HG02870 (cell line): ENCODE measurements around the gene SEC22A.

Experiments
- ATAC-seq: cut with Tn5 transposase; IDR thresholded peaks from one replicate; pipeline ENCODE4 v1.9.1; 2021; ENCODE audit warnings: mild to moderate bottlenecking, moderate library complexity; ENCODE audit not compliant: unreplicated experiment

Gene SEC22A

GRCh38 chr3:123301331-123302184 is 99.8 kb downstream of the SEC22A start:
- ATAC-seq: no peak

GRCh38 chr3:123302961-123303360 is 101.2 kb downstream of the SEC22A start:
- ATAC-seq: no peak

GRCh38 chr3:123303976-123304560 is 102.3 kb downstream of the SEC22A start:
- no peak for ATAC-seq

- ATAC-seq: no peak
Measured at GRCh38 chr3:123305192-123305591, 103.4 kb downstream of the SEC22A start.

- no peak for ATAC-seq
Measured at GRCh38 chr3:123307064-123307463, 105.3 kb downstream of the SEC22A start.

- no peak for ATAC-seq
Measured at GRCh38 chr3:123310186-123310585, 108.4 kb downstream of the SEC22A start.

GRCh38 chr3:123310741-123311140 is 109.0 kb downstream of the SEC22A start:
- no peak for ATAC-seq

GRCh38 chr3:123311201-123311600 is 109.5 kb downstream of the SEC22A start:
- ATAC-seq: no peak

GRCh38 chr3:123312331-123313265 is 110.9 kb downstream of the SEC22A start:
- ATAC-seq: no peak

GRCh38 chr3:123313889-123314288 is 112.1 kb downstream of the SEC22A start:
- no peak for ATAC-seq

GRCh38 chr3:123314359-123315270 is 112.9 kb downstream of the SEC22A start:
- ATAC-seq: no peak

- ATAC-seq: no peak
Measured at GRCh38 chr3:123315271-123315595, 113.5 kb downstream of the SEC22A start.

- ATAC-seq: no peak
Measured at GRCh38 chr3:123317716-123318115, 116.0 kb downstream of the SEC22A start.

- ATAC-seq: no peak
Measured at GRCh38 chr3:123318374-123318773, 116.6 kb downstream of the SEC22A start.

- no peak for ATAC-seq
Measured at GRCh38 chr3:123319760-123320159, 118.0 kb downstream of the SEC22A start.

GRCh38 chr3:123320221-123320620 is 118.5 kb downstream of the SEC22A start:
- no peak for ATAC-seq

GRCh38 chr3:123321806-123322205 is 120.1 kb downstream of the SEC22A start:
- no peak for ATAC-seq

- no peak for ATAC-seq
Measured at GRCh38 chr3:123322866-123323265, 121.1 kb downstream of the SEC22A start.
